ENCODE data around the gene MAPK4. TPM values are rescaled to one million over a fixed set of nuclear protein-coding genes. Genes with fewer than 3 reads are reported as not detected.

MAPK4 gene
- total RNA-seq, 5 donors from 2014 or later (not counting 1 experiment from before 2014, with no cell fraction given): 0.06 TPM; not detected in 4

DNA sequence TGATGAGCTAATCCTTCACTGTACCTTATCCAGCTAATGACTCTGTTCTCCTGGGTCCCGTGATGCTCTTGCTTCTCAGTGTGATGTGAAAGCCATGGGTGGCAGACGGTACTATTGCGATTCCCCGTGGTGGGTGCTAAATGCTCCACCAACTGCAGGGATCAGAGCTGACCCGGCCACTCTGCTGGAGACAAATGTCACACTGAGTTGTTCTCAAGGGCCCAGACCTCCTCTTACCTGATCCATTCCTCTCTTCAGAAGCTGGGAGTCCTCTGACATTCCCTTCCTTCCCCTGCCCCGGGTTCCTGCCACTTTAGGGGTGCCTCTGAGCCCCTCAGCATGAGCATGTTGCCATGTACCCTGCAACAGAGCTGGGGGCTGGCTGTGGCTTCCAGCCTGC lies 105.1 kb downstream of the MAPK4 start:
- Mint-ChIP-seq H3K4me1 (no peaks in the 10 kb centered on the region), H3K9me3 (peaks cover 0 to 10% (median 0%) of the 10 kb centered on the region in 3 donors), H3K4me3 (no peak overlapping the region), H3K27me3 (peaks cover under 1 to 2% of the 10 kb centered on the region in 2 donors), H3K27ac (no peak overlapping the region), H3K36me3 (no peaks in the 10 kb centered on the region)
- Histone ChIP-seq H3K36me3 (ENCODE audit: control insufficient read depth in 2 of 2, extremely low read depth in 1 of 2, insufficient read depth in 1 of 2, low read length in 1 of 2) (no peaks in the 10 kb centered on the region), H3K27ac (ENCODE audit: low read length) (no peak overlapping the region), H3K9me3 (no peaks in the 10 kb centered on the region), H3K4me1 (ENCODE audit: control insufficient read depth in 1 of 2, extremely low read depth in 1 of 2, insufficient read depth in 2 of 2, low read length in 2 of 2) (no peaks in the 10 kb centered on the region), H3K27me3 (replicated peaks in 1 of 2; ENCODE audit: control insufficient read depth in 2 of 2, extremely low read depth in 1 of 2, insufficient read depth in 2 of 2, low read length in 1 of 2) (peaks cover 0 to 4% of the 10 kb centered on the region in 2 experiments), H3K4me3 (ENCODE audit: control insufficient read depth in 1 of 2, extremely low read depth in 1 of 2, low read length in 1 of 2) (no peak overlapping the region)
- ChIA-PET POLR2A (no interaction called here), CTCF (no interaction called here)
- DNase-seq: no peak
- 41% methylated on average over 6 of the region's 6 CpGs for WGBS (ENCODE audit: insufficient coverage)
- no peak for ATAC-seq (replicated peaks in 1 of 4)

DNA sequence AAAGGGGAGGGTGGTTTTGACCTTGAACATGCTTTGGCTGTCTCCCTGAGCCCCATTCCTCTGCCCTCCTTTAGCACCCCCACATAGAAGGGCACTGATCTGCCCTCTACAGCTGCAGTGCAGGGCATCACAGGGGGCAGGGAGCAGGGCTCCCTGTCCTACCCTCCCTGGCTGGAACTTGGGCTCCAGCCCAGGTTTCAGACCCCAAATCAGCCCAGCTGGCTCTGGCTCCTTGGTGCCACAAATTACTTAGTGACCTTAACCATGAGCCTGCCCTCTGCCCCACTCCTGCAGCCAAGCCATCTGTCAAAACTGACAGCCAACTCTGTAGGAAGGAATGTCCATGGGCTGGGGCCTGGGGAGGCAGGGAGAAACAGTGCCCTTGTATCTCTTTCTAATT lies 105.6 kb downstream of the MAPK4 start:
- H3K4me1 ChIP-seq (ENCODE audit: control insufficient read depth in 1 of 2, extremely low read depth in 1 of 2, insufficient read depth in 2 of 2, low read length in 2 of 2): no peaks in the 10 kb centered on the region
- no peaks in the 10 kb centered on the region for H3K36me3 Mint-ChIP-seq
- H3K9me3 ChIP-seq: no peaks in the 10 kb centered on the region
- H3K4me3 Mint-ChIP-seq: no peak overlapping the region
- peaks cover 0 to 4% of the 10 kb centered on the region in 2 experiments for H3K27me3 ChIP-seq (replicated peaks in 1 of 2; ENCODE audit: control insufficient read depth in 2 of 2, extremely low read depth in 1 of 2, insufficient read depth in 2 of 2, low read length in 1 of 2)
- peaks cover 0 to 2% of the 10 kb centered on the region in 2 donors for H3K27me3 Mint-ChIP-seq
- H3K27ac Mint-ChIP-seq: no peak overlapping the region
- no peaks in the 10 kb centered on the region for H3K36me3 ChIP-seq (ENCODE audit: control insufficient read depth in 2 of 2, extremely low read depth in 1 of 2, insufficient read depth in 1 of 2, low read length in 1 of 2)
- DNase-seq: no peak
- POLR2A ChIA-PET: no interaction called here
- H3K4me3 ChIP-seq (ENCODE audit: control insufficient read depth in 1 of 2, extremely low read depth in 1 of 2, low read length in 1 of 2): no peak overlapping the region
- no peak for ATAC-seq (replicated peaks in 1 of 4)
- CTCF ChIA-PET: no interaction called here
- peaks cover 0 to 10% (median 0%) of the 10 kb centered on the region in 3 donors for H3K9me3 Mint-ChIP-seq
- no peaks in the 10 kb centered on the region for H3K4me1 Mint-ChIP-seq
- H3K27ac ChIP-seq (ENCODE audit: low read length): no peak overlapping the region

DNA sequence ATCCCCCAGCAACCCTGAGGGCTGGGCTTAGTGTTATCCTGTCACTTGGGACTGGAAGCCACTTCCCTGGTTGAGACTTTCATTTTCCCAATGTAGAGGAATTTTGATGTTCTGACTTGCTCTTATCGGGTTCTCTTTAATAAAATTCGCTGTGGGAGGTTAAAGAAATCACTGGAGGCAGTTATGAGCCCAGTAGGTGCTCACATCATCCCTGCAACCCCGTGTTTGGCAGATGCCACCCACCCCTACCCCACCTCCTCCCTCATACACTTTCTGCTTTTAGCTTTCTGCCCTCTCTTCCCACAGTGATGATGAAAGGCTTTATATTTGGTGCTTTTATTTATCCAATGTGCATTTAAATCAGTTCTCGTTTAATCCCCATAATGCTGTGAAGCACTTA lies 106.6 kb downstream of the MAPK4 start:
- no peaks in the 10 kb centered on the region for H3K4me1 ChIP-seq (ENCODE audit: control insufficient read depth in 1 of 2, extremely low read depth in 1 of 2, insufficient read depth in 2 of 2, low read length in 2 of 2)
- DNase-seq (no peak), ATAC-seq (replicated peaks in 1 of 4) (no peak)
- H3K4me3 ChIP-seq (ENCODE audit: control insufficient read depth in 1 of 2, extremely low read depth in 1 of 2, low read length in 1 of 2): no peak overlapping the region
- H3K27me3 Mint-ChIP-seq: peaks cover 0 to 2% of the 10 kb centered on the region in 2 donors
- no peak overlapping the region for H3K27ac ChIP-seq (ENCODE audit: low read length)
- no peaks in the 10 kb centered on the region for H3K4me1 Mint-ChIP-seq
- ChIA-PET POLR2A (no interaction called here), CTCF (no interaction called here)
- H3K4me3 Mint-ChIP-seq: no peak overlapping the region
- peaks cover 0 to 4% of the 10 kb centered on the region in 2 experiments for H3K27me3 ChIP-seq (replicated peaks in 1 of 2; ENCODE audit: control insufficient read depth in 2 of 2, extremely low read depth in 1 of 2, insufficient read depth in 2 of 2, low read length in 1 of 2)
- H3K36me3 Mint-ChIP-seq: no peaks in the 10 kb centered on the region
- no peaks in the 10 kb centered on the region for H3K36me3 ChIP-seq (ENCODE audit: control insufficient read depth in 2 of 2, extremely low read depth in 1 of 2, insufficient read depth in 1 of 2, low read length in 1 of 2)
- no peak overlapping the region for H3K27ac Mint-ChIP-seq
- no peaks in the 10 kb centered on the region for H3K9me3 ChIP-seq
- H3K9me3 Mint-ChIP-seq: peaks cover 0 to 10% (median 0%) of the 10 kb centered on the region in 3 donors
- 75% methylated on average over 1 of the region's 4 CpGs for WGBS (ENCODE audit: insufficient coverage)

DNA sequence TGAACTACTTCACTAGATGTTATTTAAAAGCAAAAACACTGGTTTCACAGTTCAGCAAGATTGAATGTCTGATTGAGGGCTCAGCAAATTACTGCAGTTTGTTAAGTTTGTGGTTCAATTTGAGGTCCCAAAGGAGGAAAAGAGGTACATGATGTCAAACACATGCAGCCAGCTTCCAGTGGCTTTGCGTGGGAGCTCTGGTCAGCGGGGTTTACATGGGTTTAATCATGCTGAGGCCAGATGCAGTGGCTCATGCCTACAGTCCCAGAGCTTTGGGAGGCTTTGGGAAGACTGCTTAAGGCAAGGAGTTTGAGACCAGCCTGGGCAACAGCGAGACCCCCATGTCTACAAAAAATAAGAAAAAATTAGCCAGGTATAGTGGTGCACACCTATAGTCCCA lies 111.5 kb downstream of the MAPK4 start:
- Histone ChIP-seq H3K4me1 (ENCODE audit: control insufficient read depth in 1 of 2, extremely low read depth in 1 of 2, insufficient read depth in 2 of 2, low read length in 2 of 2) (no peaks in the 10 kb centered on the region), H3K9me3 (no peaks in the 10 kb centered on the region), H3K4me3 (ENCODE audit: control insufficient read depth in 1 of 2, extremely low read depth in 1 of 2, low read length in 1 of 2) (no peak overlapping the region), H3K27ac (ENCODE audit: low read length) (no peak overlapping the region), H3K27me3 (replicated peaks in 1 of 2; ENCODE audit: control insufficient read depth in 2 of 2, extremely low read depth in 1 of 2, insufficient read depth in 2 of 2, low read length in 1 of 2) (peaks cover 0 to 10% of the 10 kb centered on the region in 2 experiments), H3K36me3 (ENCODE audit: control insufficient read depth in 2 of 2, extremely low read depth in 1 of 2, insufficient read depth in 1 of 2, low read length in 1 of 2) (no peaks in the 10 kb centered on the region)
- ChIA-PET CTCF (no interaction called here), POLR2A (no interaction called here)
- no peak overlapping the region for H3K4me3 Mint-ChIP-seq
- no peak for DNase-seq
- H3K36me3 Mint-ChIP-seq: no peaks in the 10 kb centered on the region
- H3K27me3 Mint-ChIP-seq: peaks cover 2 to 5% of the 10 kb centered on the region in 2 donors
- ATAC-seq (replicated peaks in 1 of 4): no peak
- H3K27ac Mint-ChIP-seq: no peak overlapping the region
- H3K9me3 Mint-ChIP-seq: no peaks in the 10 kb centered on the region
- H3K4me1 Mint-ChIP-seq: no peaks in the 10 kb centered on the region
- 93% methylated on average over 2 of the region's 3 CpGs for WGBS (ENCODE audit: insufficient coverage)

DNA sequence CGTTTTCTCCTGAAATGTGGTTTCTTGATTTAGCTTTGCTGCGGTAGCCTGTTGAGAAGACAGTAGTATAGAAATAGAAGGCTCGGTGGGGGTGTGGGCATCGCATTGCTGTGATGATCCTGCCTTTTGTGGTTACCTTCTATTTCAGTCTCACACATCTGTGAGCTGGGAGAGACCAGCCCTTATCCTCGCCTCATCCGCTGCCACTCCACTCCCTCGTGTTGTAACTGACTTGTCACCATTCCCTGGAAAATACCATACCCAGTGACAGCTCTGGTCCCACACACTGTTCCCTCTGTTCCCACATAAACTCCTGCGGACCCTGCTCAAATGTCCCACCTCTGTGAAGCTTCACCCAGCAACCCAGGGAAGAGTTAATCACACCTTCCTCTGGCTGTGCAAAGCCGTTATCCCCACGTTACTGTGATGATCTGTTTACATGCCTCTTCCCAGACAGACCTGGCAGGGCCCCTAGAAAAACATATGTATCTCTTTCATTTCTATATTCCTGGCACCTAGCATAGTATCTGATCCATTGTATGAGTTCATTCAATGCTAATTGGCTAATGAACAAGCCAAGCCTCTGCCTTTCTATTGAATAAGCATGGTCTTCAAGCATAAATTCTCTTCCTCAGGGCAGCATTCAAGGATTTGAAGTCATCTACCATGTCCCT lies 114.6 kb downstream of the MAPK4 start:
- H3K27ac ChIP-seq (ENCODE audit: low read length): no peak overlapping the region

DNA sequence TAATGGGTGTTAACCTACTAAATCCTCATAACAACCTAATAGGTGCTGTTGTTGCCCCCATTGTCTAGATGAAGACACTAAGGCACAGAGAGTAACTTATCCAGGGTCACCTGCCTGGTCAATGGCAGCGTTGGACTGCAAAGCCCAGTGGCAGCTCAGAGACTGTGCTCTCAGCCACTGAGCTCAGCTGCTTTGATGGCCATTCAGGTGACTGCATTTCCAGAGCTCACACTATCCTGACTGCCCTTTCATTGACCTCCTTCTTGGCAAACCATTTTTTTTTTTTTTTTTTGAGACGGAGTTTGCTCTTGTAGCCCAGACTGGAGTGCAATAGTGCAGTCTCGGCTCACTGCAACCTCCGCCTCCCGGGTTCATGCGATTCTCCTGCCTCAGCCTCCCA lies 115.2 kb downstream of the MAPK4 start:
- Histone ChIP-seq H3K27me3 (replicated peaks in 1 of 2; ENCODE audit: control insufficient read depth in 2 of 2, extremely low read depth in 1 of 2, insufficient read depth in 2 of 2, low read length in 1 of 2) (peaks cover 0 to 10% of the 10 kb centered on the region in 2 experiments), H3K27ac (ENCODE audit: low read length) (no peak overlapping the region), H3K4me3 (ENCODE audit: control insufficient read depth in 1 of 2, extremely low read depth in 1 of 2, low read length in 1 of 2) (no peak overlapping the region), H3K36me3 (ENCODE audit: control insufficient read depth in 2 of 2, extremely low read depth in 1 of 2, insufficient read depth in 1 of 2, low read length in 1 of 2) (no peaks in the 10 kb centered on the region), H3K4me1 (ENCODE audit: control insufficient read depth in 1 of 2, extremely low read depth in 1 of 2, insufficient read depth in 2 of 2, low read length in 2 of 2) (no peaks in the 10 kb centered on the region), H3K9me3 (no peaks in the 10 kb centered on the region)
- H3K4me1 Mint-ChIP-seq: no peaks in the 10 kb centered on the region
- H3K9me3 Mint-ChIP-seq: no peaks in the 10 kb centered on the region
- WGBS (ENCODE audit: insufficient coverage): 96% methylated on average over 5 of the region's 6 CpGs
- H3K36me3 Mint-ChIP-seq: no peaks in the 10 kb centered on the region
- CTCF ChIA-PET: no interaction called here
- ATAC-seq (replicated peaks in 1 of 4) (no peak), DNase-seq (no peak)
- no peak overlapping the region for H3K27ac Mint-ChIP-seq
- POLR2A ChIA-PET: interaction anchor here in 1 of 2 donors (0.6 kb wide), 1 partner anchor 9 kb away, joined by 6 read pairs; no protein-coding TSS in a partner anchor
- H3K4me3 Mint-ChIP-seq: no peak overlapping the region
- H3K27me3 Mint-ChIP-seq: peaks cover 2 to 5% of the 10 kb centered on the region in 2 donors

More for the DNA sequence above, 114.6 kb downstream of the MAPK4 start:
- Mint-ChIP-seq H3K4me1 (no peaks in the 10 kb centered on the region), H3K9me3 (no peaks in the 10 kb centered on the region), H3K27ac (no peak overlapping the region), H3K36me3 (no peaks in the 10 kb centered on the region), H3K27me3 (peaks cover 2 to 5% of the 10 kb centered on the region in 2 donors), H3K4me3 (no peak overlapping the region)
- DNase-seq (no peak), ATAC-seq (replicated peaks in 1 of 4) (no peak)
- peaks cover 0 to 6% of the 10 kb centered on the region in 2 experiments for H3K27me3 ChIP-seq (replicated peaks in 1 of 2; ENCODE audit: control insufficient read depth in 2 of 2, extremely low read depth in 1 of 2, insufficient read depth in 2 of 2, low read length in 1 of 2)
- ChIA-PET CTCF (no interaction called here), POLR2A (interaction anchor here in 1 of 2 donors (0.6 kb wide), 1 partner anchor 9 kb away, joined by 6 read pairs; no protein-coding TSS in a partner anchor)
- WGBS (ENCODE audit: insufficient coverage): 73% methylated on average over 4 of the region's 10 CpGs
- H3K4me3 ChIP-seq (ENCODE audit: control insufficient read depth in 1 of 2, extremely low read depth in 1 of 2, low read length in 1 of 2): no peak overlapping the region
- no peaks in the 10 kb centered on the region for H3K9me3 ChIP-seq
- H3K4me1 ChIP-seq (ENCODE audit: control insufficient read depth in 1 of 2, extremely low read depth in 1 of 2, insufficient read depth in 2 of 2, low read length in 2 of 2): no peaks in the 10 kb centered on the region
- no peaks in the 10 kb centered on the region for H3K36me3 ChIP-seq (ENCODE audit: control insufficient read depth in 2 of 2, extremely low read depth in 1 of 2, insufficient read depth in 1 of 2, low read length in 1 of 2)
